Body of pancreas (tissue), 4 donors: ENCODE data around the gene CHCHD5. TPM values are rescaled to one million over a fixed set of nuclear protein-coding genes. Genes with fewer than 3 reads are reported as not detected.

Experiments used
- ATAC-seq: fragments of 150-250 bp; one replicate; pipeline ENCODE4 v1.9.1; 2016
- DNase-seq, 4 donors: peaks; one replicate each; pipeline ENCODE4 v3.0.0-alpha.2; 2019
- H3K27ac ChIP-seq, 4 donors: fragments of 200-600 bp; sonication (generic); 1 replicate in 3 of 4; 2 replicates in 1 of 4; pipeline versions ENCODE4 v1.5.1 to v1.6.1; 2016 to 2019; ENCODE audit warnings: mild to moderate bottlenecking in 1 of 4, mixed read lengths in 1 of 4, moderate library complexity in 1 of 4
- H3K27me3 ChIP-seq, 2 donors: fragments of 200-600 bp; sonication (generic); one replicate each; pipeline ENCODE4 v1.6.0; 2016; ENCODE audit warnings: mild to moderate bottlenecking in 1 of 2
- H3K36me3 ChIP-seq, 2 donors: fragments of 200-600 bp; sonication (generic); replicated peaks in 1 of 2; 2 replicates each; pipeline ENCODE4 v1.5.1; 2016; ENCODE audit warnings: low read depth in 2 of 2; ENCODE audit not compliant: insufficient read depth in 1 of 2
- H3K4me1 ChIP-seq: fragments of 200-600 bp; sonication (generic); one replicate; pipeline ENCODE4 v1.6.0; 2016
- H3K4me3 ChIP-seq, 2 donors: fragments of 200-600 bp; sonication (generic); 1 replicate in 1 of 2; 2 replicates in 1 of 2; pipeline ENCODE4 v1.5.1; 2016 to 2019
- H3K9me3 ChIP-seq, 3 donors: fragments of 200-600 bp; sonication (generic); 1 replicate in 2 of 3; 2 replicates in 1 of 3; pipeline ENCODE4 v1.5.1; 2016
- POLR2A ChIP-seq, 3 donors: fragments of 450-650 bp; IDR thresholded peaks; one replicate each; pipeline ENCODE4 v1.6.1; 2016; ENCODE audit warnings: antibody characterized with exemption in 3 of 3, mild to moderate bottlenecking in 2 of 3
- WGBS, 2 donors: methylation state at CpG; one replicate each; pipeline ENCODE4 v1.1.5; 2017; 5-methylcytosine and 5-hydroxymethylcytosine counted together
- intact Hi-C: fragments of 100-400 bp; cut with DNase I; formaldehyde crosslinking; loops from one replicate; pipeline ENCODE4 v1.15.1; 2023
- total RNA-seq, 2 donors: library from RNA; depleted of rRNA; stranded (reverse); fragments of >200 nt; gene quantifications; one replicate each; pipeline ENCODE4 v1.1.0, GENCODE V29; 2016
- TF ChIP-seq, protein P1 (sequence below), 7 experiments: fragments of 450-650 bp in 4 of 7; fragments of 200-600 bp in 3 of 7; sonication (generic) in 3 of 7; IDR thresholded peaks; one replicate each; pipeline ENCODE4 v1.5.1; 2016 to 2019; ENCODE audit warnings: antibody characterized with exemption in 7 of 7

The CHCHD5 gene
- total RNA-seq, 2 donors from 2014 or later: 16.8 to 23.6 TPM

DNA sequence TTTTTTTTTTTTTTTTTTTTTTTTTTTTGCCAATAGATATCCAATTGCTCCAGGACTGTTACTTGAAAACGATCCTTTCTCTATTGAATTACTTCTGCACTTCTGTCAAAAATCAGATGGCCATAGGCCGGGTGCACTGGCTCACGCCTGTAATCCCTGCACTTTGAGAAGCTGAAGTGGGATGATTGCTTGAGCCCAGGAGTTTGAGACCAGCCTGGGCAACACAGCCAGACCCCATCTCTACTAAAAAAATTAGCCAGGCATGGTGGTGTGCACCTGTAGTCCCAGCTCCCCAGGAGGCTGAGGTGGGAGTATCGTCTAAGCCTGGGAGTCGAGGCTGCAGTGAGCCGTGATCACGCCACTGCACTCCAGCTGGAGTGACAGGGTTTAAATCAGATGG, 4.3 kb upstream of the CHCHD5 start:
- Histone ChIP-seq H3K4me1 (peaks cover 29% of the 10 kb centered on the region), H3K9me3 (no peaks in the 10 kb centered on the region), H3K27me3 (no peaks in the 10 kb centered on the region), H3K36me3 (peaks cover 0 to 8% of the 10 kb centered on the region in 2 donors), H3K4me3 (no peak overlapping the region), H3K27ac (no peak overlapping the region)
- TF ChIP-seq, protein P1, sequence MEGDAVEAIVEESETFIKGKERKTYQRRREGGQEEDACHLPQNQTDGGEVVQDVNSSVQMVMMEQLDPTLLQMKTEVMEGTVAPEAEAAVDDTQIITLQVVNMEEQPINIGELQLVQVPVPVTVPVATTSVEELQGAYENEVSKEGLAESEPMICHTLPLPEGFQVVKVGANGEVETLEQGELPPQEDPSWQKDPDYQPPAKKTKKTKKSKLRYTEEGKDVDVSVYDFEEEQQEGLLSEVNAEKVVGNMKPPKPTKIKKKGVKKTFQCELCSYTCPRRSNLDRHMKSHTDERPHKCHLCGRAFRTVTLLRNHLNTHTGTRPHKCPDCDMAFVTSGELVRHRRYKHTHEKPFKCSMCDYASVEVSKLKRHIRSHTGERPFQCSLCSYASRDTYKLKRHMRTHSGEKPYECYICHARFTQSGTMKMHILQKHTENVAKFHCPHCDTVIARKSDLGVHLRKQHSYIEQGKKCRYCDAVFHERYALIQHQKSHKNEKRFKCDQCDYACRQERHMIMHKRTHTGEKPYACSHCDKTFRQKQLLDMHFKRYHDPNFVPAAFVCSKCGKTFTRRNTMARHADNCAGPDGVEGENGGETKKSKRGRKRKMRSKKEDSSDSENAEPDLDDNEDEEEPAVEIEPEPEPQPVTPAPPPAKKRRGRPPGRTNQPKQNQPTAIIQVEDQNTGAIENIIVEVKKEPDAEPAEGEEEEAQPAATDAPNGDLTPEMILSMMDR (IDR thresholded peaks at IDR 0.05): no peak
- no peak for TF ChIP-seq POLR2A (IDR thresholded peaks at IDR 0.05)
- intact Hi-C loops: no loop called here
- DNase-seq (no peak), ATAC-seq (no peak)
- WGBS, 2 donors: 87 to 95% methylated on average over 7 of the region's 7 CpGs

DNA sequence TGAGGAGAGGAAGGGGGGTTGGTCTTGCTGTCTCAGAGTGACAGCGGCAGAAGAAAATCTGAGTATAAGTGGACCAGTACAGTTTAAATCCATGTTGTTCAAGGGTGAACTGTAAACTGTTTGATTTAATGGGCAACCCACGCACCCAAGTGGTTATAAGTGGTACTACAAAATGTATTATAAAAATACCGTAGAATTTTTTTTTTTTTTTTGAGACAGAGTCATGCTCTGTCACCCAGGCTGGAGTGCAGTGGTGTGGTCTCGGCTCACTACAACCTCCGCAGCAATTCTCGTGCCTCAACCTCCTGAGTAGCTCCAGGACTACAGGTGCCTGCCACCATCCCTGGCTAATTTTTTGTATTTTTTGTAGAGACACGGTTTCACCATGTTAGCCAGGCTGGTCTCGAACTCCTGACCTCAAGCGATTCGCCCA, 2.1 kb upstream of the CHCHD5 start:
- H3K9me3 ChIP-seq: no peaks in the 10 kb centered on the region
- no peak for TF ChIP-seq POLR2A (IDR thresholded peaks at IDR 0.05)
- TF ChIP-seq, protein P1 (IDR thresholded peaks at IDR 0.05): peak; percentile 45 to 73 (median 67)
- H3K4me1 ChIP-seq: peaks cover 51% of the 10 kb centered on the region
- H3K27ac ChIP-seq: peak overlapping the region in 3 of 4 donors; percentile 82 to 99 (median 96)
- no peak overlapping the region for H3K4me3 ChIP-seq
- no peaks in the 10 kb centered on the region for H3K27me3 ChIP-seq
- intact Hi-C loops: no loop called here
- 26 to 27% methylated on average over 10 of the region's 10 CpGs for WGBS, 2 donors
- ATAC-seq (peak; percentile 4), DNase-seq (peak in 3 of 4 donors; percentile 33 to 51 (median 44))
- no peaks in the 10 kb centered on the region for H3K36me3 ChIP-seq

DNA sequence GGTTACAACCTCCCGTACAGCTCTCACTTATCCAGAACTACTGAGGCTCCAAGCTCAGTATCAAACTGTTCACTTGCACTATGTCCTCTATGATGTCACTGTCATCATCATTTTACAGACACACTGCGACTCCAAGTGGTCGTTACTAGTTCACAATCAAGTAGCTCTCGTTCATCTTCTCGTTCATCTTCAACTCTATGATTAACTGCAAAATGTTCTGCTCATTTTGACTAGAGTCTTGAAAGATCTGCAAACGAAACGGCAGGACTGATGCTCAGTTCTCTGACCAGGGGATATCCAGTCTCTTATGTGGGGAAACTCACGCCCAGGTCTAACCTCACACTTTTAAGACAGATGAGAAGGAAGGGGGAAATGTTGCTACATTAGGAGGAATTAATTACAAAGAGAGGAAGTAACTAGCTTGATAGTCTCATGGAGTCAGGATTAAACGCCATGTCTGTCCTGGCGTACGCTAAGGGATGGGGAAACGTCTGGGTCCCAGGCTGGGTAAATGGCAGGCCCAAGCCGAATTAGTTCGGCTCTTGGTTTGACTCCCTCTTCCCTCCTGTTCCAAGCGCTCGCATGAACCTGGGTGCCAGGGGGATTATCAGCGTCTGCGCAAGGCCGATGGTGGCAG, 794 bp upstream of the CHCHD5 start:
- intact Hi-C loops: no loop called here
- no peaks in the 10 kb centered on the region for H3K27me3 ChIP-seq
- TF ChIP-seq POLR2A (IDR thresholded peaks at IDR 0.05): no peak
- TF ChIP-seq, protein P1 (IDR thresholded peaks at IDR 0.05): no peak
- peaks cover 62% of the 10 kb centered on the region for H3K4me1 ChIP-seq
- ATAC-seq (peak; percentile 0), DNase-seq (no peak)
- H3K27ac ChIP-seq: peak overlapping the region; percentile 82 to 99 (median 97)
- peak overlapping the region; percentile 23 to 58 for H3K4me3 ChIP-seq
- no peaks in the 10 kb centered on the region for H3K9me3 ChIP-seq
- 20 to 24% methylated on average over 16 to 19 of the region's 19 CpGs for WGBS, 2 donors
- H3K36me3 ChIP-seq: no peaks in the 10 kb centered on the region

DNA sequence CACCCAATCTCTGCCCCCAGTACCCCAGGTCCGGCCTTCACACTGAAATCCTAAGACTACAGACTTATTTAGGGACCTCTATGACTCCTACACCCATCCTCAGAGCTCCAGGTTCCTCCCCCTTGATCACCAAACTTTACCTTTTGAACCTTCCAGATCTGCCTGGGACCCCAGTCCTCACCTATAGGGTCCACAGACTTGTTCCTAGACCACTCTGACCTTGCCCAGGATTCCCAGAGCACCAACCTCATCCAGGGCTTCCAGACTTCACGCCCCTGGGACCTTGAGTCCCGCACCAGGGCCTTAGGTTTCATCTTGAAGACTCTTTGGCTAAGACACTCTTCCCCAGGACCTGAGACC, 462 bp downstream of the CHCHD5 start:
- intact Hi-C loops: no loop called here
- H3K4me1 ChIP-seq: peaks cover 62% of the 10 kb centered on the region
- DNase-seq (no peak), ATAC-seq (no peak)
- H3K4me3 ChIP-seq: peak overlapping the region; percentile 28 to 58
- 56 to 59% methylated on average over 3 of the region's 3 CpGs for WGBS, 2 donors
- no peak for TF ChIP-seq POLR2A (IDR thresholded peaks at IDR 0.05)
- TF ChIP-seq, protein P1 (IDR thresholded peaks at IDR 0.05): no peak
- no peaks in the 10 kb centered on the region for H3K27me3 ChIP-seq
- no peaks in the 10 kb centered on the region for H3K36me3 ChIP-seq
- no peaks in the 10 kb centered on the region for H3K9me3 ChIP-seq
- peak overlapping the region; percentile 82 to 99 (median 97) for H3K27ac ChIP-seq

DNA sequence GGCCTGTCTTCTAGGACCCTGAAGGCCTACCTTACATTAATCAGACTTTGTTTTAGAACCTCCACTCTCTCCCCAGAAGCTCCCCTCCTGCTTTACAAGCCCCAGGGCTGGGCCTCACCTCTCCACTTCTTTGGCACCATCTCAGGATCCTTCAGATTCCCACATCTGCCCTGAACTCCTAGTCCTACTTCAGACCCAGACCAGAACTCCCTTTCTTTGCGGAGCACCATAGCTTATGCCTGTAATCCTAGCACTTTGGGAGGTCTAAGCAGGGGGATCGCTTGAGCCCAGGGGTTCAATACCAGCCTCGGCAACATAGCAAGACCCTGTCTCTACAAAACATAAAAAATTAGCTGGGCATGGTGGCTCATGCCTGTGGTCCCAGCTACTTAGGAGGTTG, 991 bp downstream of the CHCHD5 start:
- ATAC-seq (no peak), DNase-seq (no peak)
- H3K9me3 ChIP-seq: no peaks in the 10 kb centered on the region
- peaks cover 67% of the 10 kb centered on the region for H3K4me1 ChIP-seq
- H3K36me3 ChIP-seq: no peaks in the 10 kb centered on the region
- intact Hi-C loops: no loop called here
- H3K27me3 ChIP-seq: no peaks in the 10 kb centered on the region
- WGBS, 2 donors: 94 to 96% methylated on average over 2 to 3 of the region's 3 CpGs
- H3K27ac ChIP-seq: peak overlapping the region; percentile 82 to 99 (median 97)
- H3K4me3 ChIP-seq: no peak overlapping the region
- no peak for TF ChIP-seq POLR2A (IDR thresholded peaks at IDR 0.05)
- TF ChIP-seq, protein P1 (IDR thresholded peaks at IDR 0.05): no peak
